Measurements from ENCODE around the gene HSP90B1.
A peak's percentile ranks its signal among the peaks of the same experiment; 100 is the strongest.

Gene HSP90B1

DNA sequence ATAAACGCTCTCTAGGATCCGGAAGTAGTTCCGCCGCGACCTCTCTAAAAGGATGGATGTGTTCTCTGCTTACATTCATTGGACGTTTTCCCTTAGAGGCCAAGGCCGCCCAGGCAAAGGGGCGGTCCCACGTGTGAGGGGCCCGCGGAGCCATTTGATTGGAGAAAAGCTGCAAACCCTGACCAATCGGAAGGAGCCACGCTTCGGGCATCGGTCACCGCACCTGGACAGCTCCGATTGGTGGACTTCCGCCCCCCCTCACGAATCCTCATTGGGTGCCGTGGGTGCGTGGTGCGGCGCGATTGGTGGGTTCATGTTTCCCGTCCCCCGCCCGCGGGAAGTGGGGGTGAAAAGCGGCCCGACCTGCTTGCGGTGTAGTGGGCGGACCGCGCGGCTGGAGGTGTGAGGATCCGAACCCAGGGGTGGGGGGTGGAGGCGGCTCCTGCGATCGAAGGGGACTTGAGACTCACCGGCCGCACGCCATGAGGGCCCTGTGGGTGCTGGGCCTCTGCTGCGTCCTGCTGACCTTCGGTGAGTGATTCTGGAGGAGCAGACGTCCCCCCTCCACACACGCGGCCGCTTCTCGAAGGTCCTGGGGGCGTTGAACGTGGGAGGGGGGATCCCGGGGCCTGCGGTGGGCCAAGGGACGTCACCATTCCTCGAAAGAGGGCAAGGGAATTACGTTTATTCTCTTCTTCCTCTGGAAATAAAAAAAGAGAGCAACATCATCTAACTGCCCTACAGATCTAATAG, at the start of gene HSP90B1:
HSP90B1 (plus strand) TSS at position 377 of the 753 bp plus-strand sequence; CDS start at position 483, 106 bp downstream.
- DNase-seq (ENCODE audit: low read depth, low spot score), result peak; percentile 99

DNA sequence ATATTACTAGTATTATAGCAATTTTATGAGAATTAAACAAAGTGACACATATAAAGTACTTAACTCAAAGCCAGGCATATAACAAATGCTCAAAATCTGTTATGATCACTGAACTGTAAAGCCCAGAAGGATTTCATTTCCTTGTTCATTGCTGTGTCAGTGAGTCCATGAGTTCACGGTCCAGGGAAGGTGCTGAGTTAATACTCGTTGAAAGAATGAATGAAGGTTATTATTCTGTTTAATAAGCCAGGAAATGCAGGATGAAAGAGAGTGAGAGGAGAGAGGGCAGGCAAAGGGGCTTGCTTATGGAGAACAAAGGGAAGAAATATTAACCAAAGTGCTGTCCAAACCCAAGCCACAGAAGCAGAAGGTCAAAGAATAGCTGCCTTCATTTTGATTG, 48.9 kb upstream of the HSP90B1 start:
- DNase-seq (ENCODE audit: low read depth, low spot score), result no peak

DNA sequence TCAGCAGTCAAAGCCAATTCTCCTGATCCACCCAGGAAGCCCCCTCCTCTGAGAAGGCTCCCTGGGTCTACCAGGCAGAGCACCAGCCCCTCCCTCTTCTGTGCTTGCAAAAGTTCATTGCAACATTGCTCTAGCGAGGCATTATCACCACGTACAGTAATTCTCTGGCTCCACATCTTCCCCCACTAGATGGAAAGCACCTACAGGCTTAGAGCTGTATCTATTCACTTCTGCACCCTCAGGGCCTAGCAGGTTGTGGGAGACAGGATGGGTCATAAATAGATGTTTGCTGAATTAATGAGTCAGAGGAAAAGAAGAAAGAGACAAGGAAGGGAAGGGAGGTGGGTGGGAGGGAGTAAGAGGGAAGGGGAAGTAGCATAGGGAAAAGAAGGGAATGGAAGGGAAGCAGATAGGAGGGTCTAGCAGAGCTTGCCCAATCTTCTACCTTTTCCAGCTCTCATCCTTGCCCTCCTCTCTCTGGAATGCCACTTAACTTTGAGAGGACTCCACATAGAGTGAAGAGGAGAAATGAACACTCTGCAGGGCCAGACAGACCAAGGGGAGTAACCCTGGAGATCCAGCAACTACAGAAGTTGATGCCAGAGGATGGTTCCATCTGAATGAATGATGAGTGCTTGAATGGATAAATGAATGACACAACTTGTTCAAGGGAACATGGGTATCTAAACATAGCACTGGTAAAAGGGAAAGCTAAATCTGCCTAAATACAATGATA, 47.2 kb upstream of the HSP90B1 start:
- no peak for DNase-seq (ENCODE audit: low read depth, low spot score)

DNA sequence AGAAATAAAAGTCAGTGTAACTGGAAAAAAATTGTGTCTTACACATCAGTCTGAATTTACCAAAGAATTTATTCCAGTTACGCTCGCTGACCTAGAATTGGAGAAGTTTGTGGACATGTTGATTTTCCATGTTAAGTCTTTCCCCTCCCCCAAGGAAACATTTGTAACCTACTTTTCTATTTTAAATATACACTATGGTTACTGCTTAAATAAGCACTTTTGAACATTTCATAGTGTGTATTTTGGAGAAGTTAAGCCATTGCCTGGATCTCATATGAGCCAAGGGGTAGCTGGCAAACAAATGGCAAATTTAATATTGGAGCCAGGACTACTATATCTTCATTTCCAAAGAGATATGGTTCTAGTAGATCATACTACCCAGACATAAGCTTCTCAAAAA, 46.3 kb upstream of the HSP90B1 start:
- no peak for DNase-seq (ENCODE audit: low read depth, low spot score)

DNA sequence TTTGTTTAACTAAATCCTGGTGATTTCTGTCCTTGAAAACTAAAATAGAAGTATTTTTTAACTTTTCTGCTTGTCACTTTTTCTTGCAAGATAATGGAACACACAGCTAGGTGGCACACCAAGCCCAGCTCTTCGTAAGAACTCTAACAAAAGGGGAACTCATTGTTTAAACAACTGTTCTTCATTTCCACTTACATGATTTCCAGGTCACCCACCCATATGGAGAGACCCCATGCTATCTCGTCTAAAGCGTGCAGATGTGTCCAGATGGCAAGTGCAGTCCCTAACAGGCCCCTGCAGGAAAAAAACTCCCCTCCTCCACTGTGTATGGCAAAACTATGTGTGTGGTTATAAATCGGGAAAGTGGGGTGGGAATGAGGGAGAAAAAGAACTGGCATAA, 45.9 kb upstream of the HSP90B1 start:
- DNase-seq (ENCODE audit: low read depth, low spot score), result peak; percentile 57

DNA sequence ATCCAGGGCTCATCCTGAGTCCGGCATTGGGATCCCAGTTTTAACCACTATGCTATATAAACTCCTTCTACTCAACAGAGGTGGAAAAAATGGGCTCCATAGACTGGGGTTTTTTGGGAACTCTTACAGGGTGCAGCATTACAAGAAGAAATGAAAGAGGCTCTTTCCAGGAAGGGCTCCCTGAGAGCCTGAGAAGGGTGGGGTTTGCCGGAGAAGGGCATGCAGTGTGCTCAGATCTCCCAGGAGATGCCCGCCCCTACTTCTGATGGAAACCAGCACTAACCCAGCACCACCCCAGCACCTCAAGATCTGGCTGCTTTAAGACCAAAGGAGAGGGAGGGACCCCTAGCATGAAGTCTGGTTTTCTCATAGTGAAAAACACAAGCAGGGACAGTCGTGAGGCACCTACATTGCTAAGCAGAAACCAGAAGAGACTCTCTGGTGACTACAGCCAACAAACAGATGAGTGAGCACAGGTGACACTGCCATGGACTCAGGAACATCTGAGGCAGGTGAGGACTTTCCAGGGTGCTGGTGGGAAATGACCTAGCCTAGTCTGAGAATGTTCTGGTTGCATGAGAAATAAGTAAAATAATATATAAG, 43.9 kb upstream of the HSP90B1 start:
- DNase-seq (ENCODE audit: low read depth, low spot score), result no peak

DNA sequence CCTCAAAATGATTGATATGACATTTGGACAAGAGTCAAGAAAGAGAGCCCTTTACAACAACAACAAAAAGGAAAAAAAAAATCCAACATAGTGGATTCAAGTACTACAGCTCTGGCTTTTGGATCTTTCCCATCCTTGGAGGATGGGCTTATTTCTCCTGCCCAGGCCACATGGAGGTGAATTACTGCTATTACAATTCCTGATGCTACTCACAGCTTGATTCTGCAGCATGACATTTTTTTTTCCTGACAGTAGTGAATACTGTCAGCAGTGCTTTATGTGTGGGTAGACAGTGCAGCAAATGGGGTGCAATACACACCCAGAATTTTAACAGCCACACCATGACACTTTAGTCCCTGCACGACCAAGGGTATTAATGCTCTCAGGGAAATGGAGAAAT, 42.5 kb upstream of the HSP90B1 start:
- DNase-seq (ENCODE audit: low read depth, low spot score), result no peak

DNA sequence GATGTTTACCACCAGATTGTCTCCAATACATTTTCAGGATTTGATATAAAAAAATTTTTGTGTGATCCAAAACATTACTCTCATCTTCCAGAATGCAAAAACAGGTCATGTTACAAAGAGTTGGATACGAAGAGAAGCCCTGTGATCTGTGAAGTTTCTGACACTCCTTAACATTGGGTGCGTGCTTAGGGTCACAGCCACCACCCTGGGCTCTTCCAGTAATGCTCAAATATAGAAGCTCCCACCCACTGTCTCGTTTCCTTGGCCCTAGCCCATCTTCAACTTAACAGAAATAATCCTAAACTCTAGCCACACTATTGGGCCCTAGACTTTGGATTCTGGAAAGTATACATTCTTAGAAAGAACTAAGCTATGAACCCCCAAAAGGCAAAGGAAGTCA, 32.9 kb upstream of the HSP90B1 start:
- DNase-seq (ENCODE audit: low read depth, low spot score), result no peak

DNA sequence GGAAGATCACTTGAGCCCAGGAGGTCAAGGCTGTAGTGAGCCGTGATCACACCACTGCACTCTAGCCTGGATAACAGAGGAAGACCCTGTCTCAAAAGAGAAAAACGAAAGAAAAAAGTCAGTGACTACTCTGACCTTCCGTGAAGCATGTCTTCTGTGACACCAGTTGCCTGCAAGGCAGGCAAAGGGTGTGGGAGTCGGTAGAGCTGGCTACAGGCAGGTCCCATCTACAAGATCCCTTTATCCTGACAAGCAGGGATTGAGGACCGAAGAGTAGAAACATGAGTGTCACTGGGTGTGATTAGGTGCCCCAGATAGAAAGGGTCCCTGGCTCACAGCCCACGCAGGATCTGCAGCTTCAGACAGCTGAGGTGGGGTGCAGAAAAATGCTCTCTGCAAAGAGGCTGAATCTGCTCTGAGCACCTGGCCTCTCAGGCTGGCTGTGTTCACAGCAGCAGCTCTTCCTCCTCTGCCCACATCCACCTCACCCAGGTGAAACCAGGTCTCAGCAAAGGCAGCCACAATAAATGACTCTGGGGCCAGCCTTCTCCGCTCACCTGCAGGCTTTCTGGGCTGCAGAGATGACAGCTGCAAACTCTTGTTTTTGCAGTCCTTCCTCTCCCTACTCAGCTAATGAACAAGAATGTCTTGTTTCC, 28.6 kb upstream of the HSP90B1 start:
- DNase-seq (ENCODE audit: low read depth, low spot score), result no peak

DNA sequence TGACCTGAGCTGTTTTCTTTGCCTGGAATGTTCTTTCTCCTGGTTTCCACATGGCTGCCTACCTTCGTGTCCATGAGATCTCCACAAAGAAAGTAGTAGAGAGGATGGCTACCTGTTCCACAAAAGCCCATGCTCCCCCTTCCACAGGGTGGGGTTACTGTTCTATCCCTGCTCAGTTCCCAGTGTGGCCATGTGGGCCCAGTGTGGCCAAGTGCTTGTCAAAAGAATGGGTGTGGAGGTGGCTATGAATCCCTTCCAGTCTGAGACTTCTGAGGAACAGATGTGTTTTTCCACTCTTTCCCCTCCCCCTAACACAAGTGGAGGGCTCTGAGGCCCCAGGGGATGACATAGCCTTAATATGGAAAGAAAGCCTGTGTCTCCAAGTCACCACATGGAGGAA, 26.2 kb upstream of the HSP90B1 start:
- DNase-seq (ENCODE audit: low read depth, low spot score), result no peak

DNA sequence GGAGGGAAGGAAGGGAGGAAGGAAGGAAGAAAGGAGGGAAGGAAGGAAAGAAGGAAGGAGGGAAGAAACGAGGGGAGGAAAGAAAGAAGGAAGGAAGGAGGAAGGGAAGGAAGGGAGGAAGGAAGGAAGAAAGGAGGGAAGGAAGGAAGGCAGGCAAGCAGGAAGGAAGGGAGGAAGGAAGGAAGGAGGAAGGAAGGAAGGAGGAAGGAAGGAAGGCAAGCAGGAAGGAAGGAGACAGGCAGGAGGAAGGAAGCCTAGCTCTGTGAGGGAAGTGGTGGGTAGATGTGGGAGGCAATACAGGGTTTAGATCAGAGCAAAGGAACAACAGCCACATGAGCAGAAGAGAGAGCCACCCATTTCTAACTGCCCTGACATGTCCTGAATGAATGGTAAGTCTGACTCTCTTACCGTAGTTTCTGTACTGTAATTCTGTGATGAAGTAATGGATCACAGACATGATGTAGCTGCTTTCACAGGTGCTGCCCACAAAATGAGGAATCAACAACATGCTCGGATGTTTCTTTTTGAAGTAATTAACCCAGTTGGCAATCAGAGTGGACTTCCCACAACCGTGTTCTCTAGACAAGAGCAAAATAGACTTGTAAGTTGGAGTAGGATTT, 24.4 kb upstream of the HSP90B1 start:
- DNase-seq (ENCODE audit: low read depth, low spot score), result no peak

DNA sequence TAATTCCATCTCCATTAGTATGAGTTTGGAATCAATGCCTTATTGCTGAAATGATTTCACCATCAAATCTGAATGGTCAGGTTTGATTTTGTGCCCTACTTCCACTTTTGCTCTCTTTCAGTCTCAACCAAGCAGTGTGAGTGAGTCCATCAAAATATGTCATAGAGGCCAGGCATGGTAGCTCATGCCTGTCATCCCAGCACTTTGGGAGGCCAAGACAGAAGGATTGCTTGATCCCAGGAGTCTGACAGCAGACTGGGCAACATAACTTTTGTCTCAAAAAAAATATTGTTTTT, 22.0 kb upstream of the HSP90B1 start:
- no peak for DNase-seq (ENCODE audit: low read depth, low spot score)

DNA sequence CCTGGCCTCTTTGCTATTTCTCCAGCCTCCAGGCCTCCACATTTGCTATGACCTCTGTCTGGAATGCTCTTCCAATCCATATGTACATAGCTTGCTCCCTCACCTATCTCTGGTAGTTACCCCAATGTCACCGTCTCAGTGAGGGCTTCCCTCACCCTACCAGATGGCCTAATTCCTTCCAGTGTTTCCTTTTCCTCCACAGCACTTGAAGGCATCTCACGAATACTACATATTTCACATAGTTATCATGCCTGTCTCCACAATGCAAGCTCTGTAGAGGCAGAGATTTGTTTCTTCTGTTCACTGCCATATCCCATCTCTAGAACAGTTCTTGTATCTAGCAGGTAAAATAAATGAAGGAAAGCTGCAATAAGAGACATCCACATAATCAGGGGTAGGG, 21.3 kb upstream of the HSP90B1 start:
- DNase-seq (ENCODE audit: low read depth, low spot score), result no peak

DNA sequence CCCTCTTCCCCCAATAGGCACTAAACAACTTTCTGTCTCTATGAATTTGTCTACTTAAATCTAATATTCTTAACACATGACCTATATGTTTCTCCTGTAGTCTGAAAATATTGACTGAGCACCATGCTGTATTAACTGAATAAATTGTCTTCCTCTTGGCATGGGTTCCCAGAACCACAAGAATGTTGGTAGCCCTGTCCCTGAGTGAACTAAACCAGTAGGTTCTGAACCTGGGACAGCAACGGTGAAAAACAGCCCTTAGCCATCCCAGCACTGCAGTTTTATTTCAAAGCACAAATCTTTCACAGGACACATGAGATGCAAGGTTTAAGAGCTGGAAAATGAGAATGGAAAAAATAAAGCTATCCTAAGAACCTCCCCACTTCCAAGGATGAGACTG, 20.4 kb upstream of the HSP90B1 start:
- DNase-seq (ENCODE audit: low read depth, low spot score), result no peak

DNA sequence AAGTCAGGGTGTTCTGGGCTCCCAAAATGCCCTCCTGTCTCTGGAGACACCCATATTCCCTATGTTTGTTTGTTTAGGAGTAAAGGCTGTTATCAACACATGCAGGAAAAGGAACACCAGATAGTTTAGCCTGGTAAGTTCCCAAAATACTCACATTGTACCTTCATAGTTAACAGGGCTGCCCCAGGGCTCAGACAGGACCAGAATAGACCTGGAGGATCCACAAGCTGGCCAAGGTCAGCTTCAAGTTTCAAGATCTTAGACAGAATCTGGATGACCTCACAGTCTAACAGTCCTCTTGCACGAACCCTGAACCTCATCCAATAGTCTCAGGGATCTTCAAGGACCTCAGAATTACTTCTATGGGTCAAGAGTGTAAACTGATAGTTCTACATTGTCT, 18.1 kb upstream of the HSP90B1 start:
- no peak for DNase-seq (ENCODE audit: low read depth, low spot score)

DNA sequence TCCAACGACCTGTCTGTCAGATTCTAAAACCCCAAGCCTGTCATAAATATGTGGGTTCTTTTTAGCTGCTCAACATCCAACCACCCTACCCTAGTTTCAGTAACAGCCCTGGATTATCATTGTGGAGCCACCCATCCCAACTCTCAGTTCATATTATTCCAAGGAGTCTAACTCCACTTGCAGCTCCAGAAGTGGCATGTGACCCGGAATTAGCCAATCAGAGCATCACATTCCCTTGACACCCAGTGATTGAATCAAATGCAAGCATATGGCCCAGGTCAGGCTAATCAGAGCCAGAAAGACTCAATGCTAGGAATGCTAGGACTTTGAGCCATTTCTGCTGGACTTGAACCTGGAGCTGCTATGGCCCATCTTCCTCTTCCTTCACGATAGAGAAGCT, 17.1 kb upstream of the HSP90B1 start:
- no peak for DNase-seq (ENCODE audit: low read depth, low spot score)

DNA sequence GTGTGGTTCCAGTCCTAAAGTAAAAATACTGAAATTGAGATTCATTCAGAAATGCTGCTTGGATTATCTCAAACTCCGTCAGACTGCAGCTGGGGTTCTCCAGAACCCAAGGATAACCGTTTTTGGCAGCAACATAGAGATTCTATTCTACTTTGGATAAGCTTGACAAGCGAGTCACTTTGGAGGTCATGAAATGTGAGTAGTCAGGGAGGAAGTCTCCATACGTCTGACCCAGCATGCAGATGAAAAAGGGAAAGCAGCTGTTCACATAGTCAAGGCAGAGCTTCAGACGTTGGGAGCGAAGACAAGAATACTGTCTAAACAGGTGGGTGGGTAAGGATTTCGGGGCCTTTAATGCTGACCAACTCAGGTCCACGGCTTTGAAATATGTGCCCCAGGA, 14.9 kb upstream of the HSP90B1 start:
- no peak for DNase-seq (ENCODE audit: low read depth, low spot score)

DNA sequence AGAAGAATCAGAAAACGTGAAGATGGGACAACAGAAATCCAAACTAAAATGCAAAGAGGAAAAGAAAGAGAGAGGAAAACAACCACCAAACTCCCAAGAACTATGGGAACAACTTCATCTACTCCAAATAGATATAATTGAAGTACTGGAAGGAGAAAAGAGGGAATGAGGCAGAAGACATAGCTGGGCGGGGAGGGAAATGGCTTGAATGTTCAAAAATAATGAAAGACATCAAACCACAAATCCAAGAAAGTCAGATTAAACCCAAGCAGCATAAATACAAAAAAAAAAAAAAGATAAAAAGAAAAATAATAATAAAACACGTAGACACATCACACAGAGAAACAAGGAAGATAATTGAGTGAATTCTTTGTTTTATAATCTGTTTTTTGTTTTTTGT, 12.3 kb upstream of the HSP90B1 start:
- DNase-seq (ENCODE audit: low read depth, low spot score), result no peak

DNA sequence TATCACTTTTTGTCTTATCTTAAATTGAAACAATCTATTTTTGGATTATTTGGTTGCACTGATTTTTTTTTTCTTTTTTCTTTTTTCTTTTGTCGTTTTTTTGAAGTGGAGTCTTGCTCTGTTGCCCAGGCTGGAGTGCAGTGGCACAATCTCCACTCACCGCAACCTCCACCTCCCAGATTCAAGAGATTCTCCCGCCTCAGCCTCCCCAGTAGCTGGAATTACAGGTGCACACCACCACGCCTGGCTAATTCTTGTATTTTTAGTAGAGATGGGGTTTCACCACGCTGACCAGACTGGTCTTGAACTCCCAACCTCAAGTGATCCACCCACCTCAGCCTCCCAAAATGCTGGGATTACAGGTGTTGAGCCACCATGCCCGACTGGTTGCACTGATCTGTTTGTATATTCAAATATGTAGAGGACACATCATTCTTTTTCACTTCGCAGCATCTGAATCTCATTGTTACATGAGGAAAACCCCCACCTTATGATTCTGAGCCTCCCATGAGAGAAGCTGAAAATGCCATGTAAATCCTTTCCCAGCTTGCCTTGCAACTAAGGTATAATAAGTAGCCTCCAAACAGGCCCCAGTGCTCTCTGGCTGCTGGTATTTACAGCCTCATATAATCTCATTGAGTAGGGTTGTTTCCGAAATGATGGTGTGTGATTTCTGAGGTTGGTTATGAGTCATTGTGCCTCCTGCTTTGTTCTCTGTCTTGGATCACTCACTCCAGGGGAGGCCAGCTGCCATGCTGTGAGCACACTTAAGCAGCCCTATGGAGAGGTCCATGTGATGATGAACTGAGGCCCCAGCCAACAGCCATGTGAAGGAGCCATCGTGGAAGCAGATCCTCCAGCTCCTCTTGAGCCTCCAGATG, 5.2 kb upstream of the HSP90B1 start:
- peak; percentile 68 for DNase-seq (ENCODE audit: low read depth, low spot score)

DNA sequence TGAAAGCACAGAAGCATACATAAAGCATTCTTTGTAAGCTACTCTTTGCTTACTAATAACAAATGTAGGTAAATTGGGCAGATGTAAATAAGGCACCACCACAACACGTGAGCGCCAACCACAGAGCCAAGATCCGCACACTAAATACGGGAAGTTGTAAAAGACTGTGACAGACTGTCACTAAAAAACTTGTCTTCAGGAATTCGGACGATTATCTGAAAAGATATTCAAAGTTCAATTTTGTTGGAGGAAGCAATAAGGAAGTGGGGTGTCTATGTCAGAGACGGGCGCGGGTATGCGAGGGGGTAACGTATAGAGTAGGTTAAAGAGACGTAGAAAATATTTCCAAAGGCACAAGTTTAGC, 1.5 kb upstream of the HSP90B1 start:
- no peak for DNase-seq (ENCODE audit: low read depth, low spot score)

Measured in brain pericyte (primary cell).